K562 (cell line): Measurements from ENCODE around the gene DHTKD1. TPM values are rescaled to one million over a fixed set of nuclear protein-coding genes. Genes with fewer than 3 reads are reported as not detected.

Experiments
- ATAC-seq: fragments of 200-7000 bp; cut with Tn5 transposase; 3 replicates; pipeline ENCODE4 v1.9.1; 2020; ENCODE audit warnings: moderate library complexity
- BruUV-seq: library from RNA; stranded (reverse); fragments of 400-500 nt; replicated peaks from 2 replicates; lab custom pipeline; 2021; lab: Mats Ljungman, UMichigan
- CTCF ChIA-PET: fragments of 300-600 bp; formaldehyde crosslinking; extraction: SDS; loops from one replicate; lab custom pipeline; 2021; ENCODE audit warnings: low intra/inter-chr PET ratio; lab: Yijun Ruan, JAX
- POLR2A ChIA-PET: fragments of 300-600, 350-650 bp; sonication (Branson Sonifier 250); formaldehyde crosslinking; extraction: SDS; loops from one replicate; lab custom pipeline; 2021; ENCODE audit warnings: antibody characterized with exemption, inconsistent platforms; lab: Yijun Ruan, JAX
- DNase-seq, 4 experiments: peaks; one replicate each; pipeline versions ENCODE4 v3.0.0 to v3.0.0-alpha.2; 2011 to 2018; ENCODE audit warnings: low spot score in 3 of 4, mixed read lengths in 3 of 4; ENCODE audit errors: extremely low read depth in 1 of 4
- FAIRE-seq: peaks from 2 replicates; lab custom pipeline; 2011; peaks lifted over from hg19 to GRCh38; lab: Jason Lieb, UNC
- H2AFZ ChIP-seq: 2 replicates; pipeline ENCODE4 v1.6.0; 2011; ENCODE audit warnings: low read depth, low read length, control low read depth, inconsistent platforms
- H3K27ac ChIP-seq: fragments of 200-600 bp; 3 replicates; pipeline ENCODE4 v1.8.0; 2011; ENCODE audit warnings: low read depth, mild to moderate bottlenecking, control low read depth, inconsistent platforms, low read length, moderate library complexity, mixed read lengths; ENCODE audit errors: extremely low read depth
- H3K27me3 ChIP-seq, 2 experiments: fragments of 300-600 bp in 1 of 2; 2 replicates in 1 of 2; 3 replicates in 1 of 2; pipeline versions ENCODE4 v1.6.0 to v1.8.0; 2011; ENCODE audit warnings: inconsistent platforms in 2 of 2, low read length in 2 of 2, mild to moderate bottlenecking in 1 of 2, mixed read lengths in 1 of 2, moderate library complexity in 1 of 2; ENCODE audit not compliant: control insufficient read depth in 2 of 2, insufficient read depth in 2 of 2
- H3K36me3 ChIP-seq: fragments of 300-600 bp; 3 replicates; pipeline ENCODE4 v1.8.0; 2011; ENCODE audit warnings: mild to moderate bottlenecking, low read length, inconsistent platforms; ENCODE audit not compliant: control insufficient read depth, insufficient read depth
- H3K4me1 ChIP-seq, 2 experiments: fragments of 200-600 bp in 1 of 2; replicated peaks in 1 of 2; 2 replicates in 1 of 2; 3 replicates in 1 of 2; pipeline versions ENCODE4 v1.5.1 to v1.8.0; 2011; ENCODE audit warnings: inconsistent platforms in 2 of 2, low read length in 2 of 2, mild to moderate bottlenecking in 1 of 2, mixed read lengths in 1 of 2, moderate library complexity in 1 of 2; ENCODE audit not compliant: control insufficient read depth in 2 of 2, insufficient read depth in 2 of 2
- H3K4me2 ChIP-seq: 2 replicates; pipeline ENCODE4 v1.6.1; 2011; ENCODE audit warnings: low read length, control low read depth, inconsistent platforms, mixed read lengths; ENCODE audit not compliant: insufficient read depth
- H3K4me3 ChIP-seq: fragments of 200-600 bp; sonication (generic), shearing (Covaris generic); 2 replicates; pipeline ENCODE4 v1.5.1; 2016; ENCODE audit warnings: control low read depth, inconsistent platforms
- H3K79me2 ChIP-seq: fragments of 200-600 bp; 3 replicates; pipeline ENCODE4 v1.8.0; 2011; ENCODE audit warnings: low read length, inconsistent platforms; ENCODE audit not compliant: control insufficient read depth, insufficient read depth
- H3K9ac ChIP-seq, 2 experiments: 2 replicates each; pipeline versions ENCODE4 v1.6.0 to v1.6.1; 2011; ENCODE audit warnings: low read depth in 2 of 2, low read length in 2 of 2, control low read depth in 1 of 2, inconsistent platforms in 1 of 2, mild to moderate bottlenecking in 1 of 2, mixed read lengths in 1 of 2; ENCODE audit not compliant: insufficient read depth in 1 of 2
- H3K9me1 ChIP-seq: one replicate; pipeline ENCODE4 v1.6.0; 2011; ENCODE audit warnings: inconsistent platforms, mild to moderate bottlenecking, low read length, moderate library complexity; ENCODE audit not compliant: control insufficient read depth, insufficient read depth
- H3K9me3 ChIP-seq: replicated peaks from 2 replicates; pipeline ENCODE4 v1.5.1; 2011; ENCODE audit warnings: low read depth, low read length, inconsistent platforms; ENCODE audit not compliant: control insufficient read depth, insufficient read depth
- H4K20me1 ChIP-seq: replicated peaks from 2 replicates; pipeline ENCODE4 v1.6.1; 2011; ENCODE audit warnings: low read length, inconsistent platforms, mixed read lengths; ENCODE audit not compliant: control insufficient read depth, insufficient read depth
- BHLHE40 ChIP-seq: IDR thresholded peaks from 2 replicates; pipeline ENCODE4 v1.6.1; 2011; ENCODE audit warnings: low read length, improper control_type of control experiment
- CBX5 ChIP-seq: IDR thresholded peaks from 2 replicates; pipeline ENCODE4 v1.6.1; 2014; ENCODE audit warnings: low read depth, borderline replicate concordance
- ELF4 ChIP-seq: fragments of 450-650 bp; formaldehyde crosslinking; IDR thresholded peaks from 2 replicates; pipeline ENCODE4 v1.4.0; 2022; ENCODE audit warnings: missing genetic modification characterization
- GABPB1 ChIP-seq: sonication (generic); formaldehyde crosslinking; IDR thresholded peaks from 2 replicates; pipeline ENCODE4 v1.8.0; 2022; ENCODE audit warnings: mild to moderate bottlenecking, missing genetic modification reagents
- MTA1 ChIP-seq: fragments of 450-650 bp; IDR thresholded peaks from 2 replicates; pipeline ENCODE4 v1.6.1; 2017; ENCODE audit warnings: borderline replicate concordance
- NR2C1 ChIP-seq, 2 experiments: fragments of 450-650 bp; IDR thresholded peaks; 2 replicates each; pipeline ENCODE4 v1.6.1; 2017; ENCODE audit warnings: mild to moderate bottlenecking in 2 of 2, antibody characterized with exemption in 1 of 2, inconsistent platforms in 1 of 2, missing compliant biosample characterization in 1 of 2, missing genetic modification characterization in 1 of 2
- PHB2 ChIP-seq: fragments of 450-650 bp; IDR thresholded peaks from 2 replicates; pipeline ENCODE4 v1.6.1; 2017; ENCODE audit warnings: low read depth
- SRSF9 ChIP-seq: fragments of 200-400 bp; formaldehyde crosslinking; IDR thresholded peaks from 2 replicates; pipeline ENCODE4 v1.6.1; 2017; ENCODE audit warnings: low read depth, low read length, borderline replicate concordance
- TCF3 ChIP-seq: sonication (generic); formaldehyde crosslinking; IDR thresholded peaks from 2 replicates; pipeline ENCODE4 v1.4.0; 2020; ENCODE audit warnings: mild to moderate bottlenecking, missing genetic modification reagents
- ZNF212 ChIP-seq: fragments of 450-650 bp; formaldehyde crosslinking; IDR thresholded peaks from 2 replicates; pipeline ENCODE4 v1.4.0; 2020; ENCODE audit warnings: mild to moderate bottlenecking
- ZNF263 ChIP-seq: sonication (generic); formaldehyde crosslinking; IDR thresholded peaks from 2 replicates; pipeline ENCODE4 v1.8.0; 2022; ENCODE audit warnings: mild to moderate bottlenecking, missing genetic modification reagents, borderline replicate concordance
- ZNF431 ChIP-seq: sonication (generic); formaldehyde crosslinking; IDR thresholded peaks from 2 replicates; pipeline ENCODE4 v1.8.0; 2022; ENCODE audit warnings: mild to moderate bottlenecking, missing genetic modification reagents
- ZNF699 ChIP-seq: fragments of 250-450 bp; sonication (Bioruptor Pico); IDR thresholded peaks from 2 replicates; pipeline ENCODE4 v1.8.0; 2021; ENCODE audit warnings: mild to moderate bottlenecking, moderate library complexity; ENCODE audit not compliant: insufficient replicate concordance
- WGBS: fragments of 100-300 bp; shearing (Covaris generic); methylation state at CpG from one replicate; pipeline ENCODE4 v1.1.6; 2016; ENCODE audit warnings: low coverage, mixed read lengths; ENCODE audit not compliant: insufficient coverage; ENCODE audit errors: missing lambda C conversion rate; 5-methylcytosine and 5-hydroxymethylcytosine counted together
- in situ Hi-C: fragments of 300-500 bp; cut with MboI; formaldehyde crosslinking; loops from 4 replicates; pipeline ENCODE4 v1.15.0; 2018; ENCODE audit warnings: inconsistent platforms, mixed read lengths
- intact Hi-C: fragments of 100-400 bp; cut with micrococcal nuclease; formaldehyde crosslinking; loops from 2 replicates; pipeline ENCODE4 v1.14.2; 2022
- polyA plus RNA-seq, 8 experiments: library from polyadenylated mRNA; depleted of rRNA in 4 of 8; stranded (reverse) in 5 of 8; unstranded in 3 of 8; fragments of >200 nt; fragmentation: Nextera tagmentation in 2 of 8; fragmentation: Illumina TruSeq in 1 of 8; extraction: Ambion mirVana in 2 of 8; extraction: Trizol in 1 of 8; gene quantifications; 2 replicates each; pipeline versions ENCODE4 v1.2.1 to v1.2.3, GENCODE V29; 2011 to 2014; ENCODE audit warnings: inconsistent platforms in 1 of 8, missing spikeins in 1 of 8
- total RNA-seq, 7 experiments: library from RNA; depleted of rRNA in 6 of 7; stranded (reverse); fragments of >200 nt in 6 of 7; fragmentation: Illumina TruSeq in 2 of 7; extraction: Trizol in 2 of 7; gene quantifications; 2 replicates each; pipeline versions ENCODE4 v1.2.1 to v1.2.3, GENCODE V29; 2011 to 2021; ENCODE audit warnings: low replicate concordance in 1 of 7
- TF ChIP-seq, protein P1 (sequence below): fragments of 250-450 bp; sonication (Bioruptor Pico); IDR thresholded peaks from 2 replicates; pipeline ENCODE4 v1.5.0; 2022; ENCODE audit warnings: mild to moderate bottlenecking
- TF ChIP-seq, protein P2 (sequence below), 2 experiments: IDR thresholded peaks in 1 of 2; conservative IDR thresholded peaks in 1 of 2; 2 replicates each; pipeline ENCODE4 v1.6.1; 2016; ENCODE audit warnings: low read depth in 2 of 2, mild to moderate bottlenecking in 1 of 2, missing compliant biosample characterization in 1 of 2, missing genetic modification characterization in 1 of 2, moderate library complexity in 1 of 2
- TF ChIP-seq, protein P3 (sequence below): sonication (generic); formaldehyde crosslinking; IDR thresholded peaks from 2 replicates; pipeline ENCODE4 v1.8.0; 2022; ENCODE audit warnings: missing genetic modification reagents, mild to moderate bottlenecking, borderline replicate concordance

The DHTKD1 gene
- total and polyA plus RNA-seq, 9 of the 15 experiments (the other 6 are each of a cell fraction or from before 2014, with no cell fraction given) = 3.1 to 19.7 (median 6.8) TPM

DNA sequence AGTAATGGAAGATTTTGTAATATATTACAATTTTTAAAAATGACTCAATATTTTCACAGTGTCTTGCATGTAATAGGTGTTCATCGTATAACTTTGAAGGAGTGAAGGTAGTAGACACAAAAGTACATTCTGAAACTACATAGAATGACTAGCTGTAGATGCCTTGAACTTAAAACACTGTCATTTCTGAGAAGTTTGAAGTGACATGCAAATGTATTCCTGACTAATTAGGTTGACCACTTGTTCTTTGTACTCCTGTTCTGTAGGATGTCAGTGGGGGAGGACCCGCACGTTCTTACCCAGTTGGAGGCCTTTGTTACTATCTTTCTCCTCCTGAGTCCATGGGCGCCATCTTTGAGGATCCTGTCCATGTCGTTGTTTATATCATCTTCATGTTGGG lies 91.9 kb downstream of the DHTKD1 start:
- BruUV-seq = no TSS peak
- TF ChIP-seq GABPB1 (CRISPR knock-in tag) = no peak
- no peak for TF ChIP-seq NR2C1 (IDR thresholded peaks at IDR 0.05)
- no peak for TF ChIP-seq NR2C1 (tag; IDR thresholded peaks at IDR 0.05)
- no peak for TF ChIP-seq ELF4 (CRISPR knock-in tag)
- TF ChIP-seq, protein P1, sequence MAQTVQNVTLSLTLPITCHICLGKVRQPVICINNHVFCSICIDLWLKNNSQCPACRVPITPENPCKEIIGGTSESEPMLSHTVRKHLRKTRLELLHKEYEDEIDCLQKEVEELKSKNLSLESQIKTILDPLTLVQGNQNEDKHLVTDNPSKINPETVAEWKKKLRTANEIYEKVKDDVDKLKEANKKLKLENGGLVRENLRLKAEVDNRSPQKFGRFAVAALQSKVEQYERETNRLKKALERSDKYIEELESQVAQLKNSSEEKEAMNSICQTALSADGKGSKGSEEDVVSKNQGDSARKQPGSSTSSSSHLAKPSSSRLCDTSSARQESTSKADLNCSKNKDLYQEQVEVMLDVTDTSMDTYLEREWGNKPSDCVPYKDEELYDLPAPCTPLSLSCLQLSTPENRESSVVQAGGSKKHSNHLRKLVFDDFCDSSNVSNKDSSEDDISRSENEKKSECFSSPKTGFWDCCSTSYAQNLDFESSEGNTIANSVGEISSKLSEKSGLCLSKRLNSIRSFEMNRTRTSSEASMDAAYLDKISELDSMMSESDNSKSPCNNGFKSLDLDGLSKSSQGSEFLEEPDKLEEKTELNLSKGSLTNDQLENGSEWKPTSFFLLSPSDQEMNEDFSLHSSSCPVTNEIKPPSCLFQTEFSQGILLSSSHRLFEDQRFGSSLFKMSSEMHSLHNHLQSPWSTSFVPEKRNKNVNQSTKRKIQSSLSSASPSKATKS = no peak
- no peak for TF ChIP-seq ZNF431 (CRISPR knock-in tag)
- TF ChIP-seq SRSF9 = no peak
- TF ChIP-seq, protein P2, sequence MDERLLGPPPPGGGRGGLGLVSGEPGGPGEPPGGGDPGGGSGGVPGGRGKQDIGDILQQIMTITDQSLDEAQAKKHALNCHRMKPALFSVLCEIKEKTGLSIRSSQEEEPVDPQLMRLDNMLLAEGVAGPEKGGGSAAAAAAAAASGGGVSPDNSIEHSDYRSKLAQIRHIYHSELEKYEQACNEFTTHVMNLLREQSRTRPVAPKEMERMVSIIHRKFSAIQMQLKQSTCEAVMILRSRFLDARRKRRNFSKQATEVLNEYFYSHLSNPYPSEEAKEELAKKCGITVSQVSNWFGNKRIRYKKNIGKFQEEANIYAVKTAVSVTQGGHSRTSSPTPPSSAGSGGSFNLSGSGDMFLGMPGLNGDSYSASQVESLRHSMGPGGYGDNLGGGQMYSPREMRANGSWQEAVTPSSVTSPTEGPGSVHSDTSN (CRISPR knock-in tag; IDR thresholded peaks at IDR 0.05; ENCODE audit: low read depth) = no peak
- TF ChIP-seq, protein P2 (tag; conservative IDR thresholded peaks at IDR 0.05; ENCODE audit: low read depth) = no peak
- TF ChIP-seq ZNF263 (CRISPR knock-in tag) = no peak
- TF ChIP-seq PHB2 = no peak
- no peak for TF ChIP-seq MTA1
- TF ChIP-seq ZNF699 = no peak
- no peak for TF ChIP-seq TCF3 (CRISPR knock-in tag)
- TF ChIP-seq, protein P3, sequence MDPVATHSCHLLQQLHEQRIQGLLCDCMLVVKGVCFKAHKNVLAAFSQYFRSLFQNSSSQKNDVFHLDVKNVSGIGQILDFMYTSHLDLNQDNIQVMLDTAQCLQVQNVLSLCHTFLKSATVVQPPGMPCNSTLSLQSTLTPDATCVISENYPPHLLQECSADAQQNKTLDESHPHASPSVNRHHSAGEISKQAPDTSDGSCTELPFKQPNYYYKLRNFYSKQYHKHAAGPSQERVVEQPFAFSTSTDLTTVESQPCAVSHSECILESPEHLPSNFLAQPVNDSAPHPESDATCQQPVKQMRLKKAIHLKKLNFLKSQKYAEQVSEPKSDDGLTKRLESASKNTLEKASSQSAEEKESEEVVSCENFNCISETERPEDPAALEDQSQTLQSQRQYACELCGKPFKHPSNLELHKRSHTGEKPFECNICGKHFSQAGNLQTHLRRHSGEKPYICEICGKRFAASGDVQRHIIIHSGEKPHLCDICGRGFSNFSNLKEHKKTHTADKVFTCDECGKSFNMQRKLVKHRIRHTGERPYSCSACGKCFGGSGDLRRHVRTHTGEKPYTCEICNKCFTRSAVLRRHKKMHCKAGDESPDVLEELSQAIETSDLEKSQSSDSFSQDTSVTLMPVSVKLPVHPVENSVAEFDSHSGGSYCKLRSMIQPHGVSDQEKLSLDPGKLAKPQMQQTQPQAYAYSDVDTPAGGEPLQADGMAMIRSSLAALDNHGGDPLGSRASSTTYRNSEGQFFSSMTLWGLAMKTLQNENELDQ (CRISPR knock-in tag) = no peak
- TF ChIP-seq ZNF212 (CRISPR knock-in tag) = no peak
- no peak for TF ChIP-seq BHLHE40
- no peak for TF ChIP-seq CBX5

More for the DNA sequence above, 91.9 kb downstream of the DHTKD1 start:
- ChIA-PET CTCF (no interaction called here), POLR2A (no interaction called here)
- Histone ChIP-seq H3K4me2 (no peak overlapping the region), H3K79me2 (no peaks in the 10 kb centered on the region), H3K4me3 (no peak overlapping the region), H3K9me3 (no peaks in the 10 kb centered on the region), H3K36me3 (peaks cover 22% of the 10 kb centered on the region), H2AFZ (no peak overlapping the region), H3K9ac (no peak overlapping the region), H3K9me1 (no peaks in the 10 kb centered on the region), H3K27me3 (no peaks in the 10 kb centered on the region), H3K27ac (no peak overlapping the region), H4K20me1 (no peaks in the 10 kb centered on the region), H3K4me1 (no peaks in the 10 kb centered on the region; a peak in 1 of 5 replicates)
- in situ Hi-C loops (no loop called here), intact Hi-C loops (no loop called here)
- no peak for DNase-seq
- WGBS = 70% methylated on average over 5 of the region's 5 CpGs
- ATAC-seq = no peak
- FAIRE-seq = no peak
